Caco-2 (cell line): ENCODE results near the gene MT3. TPM values are rescaled to one million over a fixed set of nuclear protein-coding genes. Genes with fewer than 3 reads are reported as not detected.
"Not testable (repeated sequence)": the region's sequence is repeated elsewhere in the genome, so short reads cannot be mapped to it uniquely, and the experiment has no call there.

ENCODE experiments used
- BruUV-seq: library from RNA; stranded (reverse); fragments of 400-500 nt; replicated peaks from 2 replicates; lab custom pipeline; 2021; lab: Mats Ljungman, UMichigan
- CTCF ChIA-PET: fragments of 300-600 bp; sonication (Branson Sonifier 250); formaldehyde crosslinking; loops from one replicate; lab custom pipeline; 2022; ENCODE audit warnings: antibody characterized with exemption; lab: Charles Lee
- POLR2A ChIA-PET: fragments of 300-600 bp; sonication (Branson Sonifier 250); formaldehyde crosslinking; loops from one replicate; lab custom pipeline; 2022; ENCODE audit warnings: antibody characterized with exemption; lab: Charles Lee
- DNase-seq, 2 experiments: peaks; one replicate each; pipeline versions ENCODE4 v3.0.0 to v3.0.0-alpha.2; 2020 to 2022
- H3K27me3 ChIP-seq: replicated peaks from 2 replicates; pipeline ENCODE4 v1.6.0; 2011; ENCODE audit warnings: low read length; ENCODE audit not compliant: control insufficient read depth, insufficient read depth
- H3K36me3 ChIP-seq: 2 replicates; pipeline ENCODE4 v1.5.1; 2011; ENCODE audit warnings: low read length; ENCODE audit not compliant: control insufficient read depth, insufficient read depth
- H3K4me1 ChIP-seq: fragments of 250-450 bp; sonication (Bioruptor Pico); 2 replicates; pipeline ENCODE4 v1.5.1; 2020; ENCODE audit warnings: mild to moderate bottlenecking
- H3K4me3 ChIP-seq: 2 replicates; pipeline ENCODE4 v1.5.1; 2011; ENCODE audit warnings: low read depth, mild to moderate bottlenecking, control low read depth, low read length
- H3K9me3 ChIP-seq: fragments of 250-450 bp; sonication (Bioruptor Pico); 2 replicates; pipeline ENCODE4 v1.5.1; 2020; ENCODE audit warnings: mild to moderate bottlenecking, moderate library complexity
- H3K27ac Mint-ChIP-seq: one replicate; pipeline ENCODE4 v1.8.0; 2022; ENCODE audit warnings: mixed read lengths; ENCODE audit not compliant: unreplicated experiment
- H3K27me3 Mint-ChIP-seq: one replicate; pipeline ENCODE4 v1.8.0; 2022; ENCODE audit warnings: mixed read lengths; ENCODE audit not compliant: insufficient read depth, unreplicated experiment
- H3K36me3 Mint-ChIP-seq: one replicate; pipeline ENCODE4 v1.8.0; 2022; ENCODE audit warnings: mild to moderate bottlenecking, mixed read lengths; ENCODE audit not compliant: insufficient read depth, unreplicated experiment
- H3K4me1 Mint-ChIP-seq: one replicate; pipeline ENCODE4 v1.8.0; 2022; ENCODE audit warnings: low read depth, mixed read lengths; ENCODE audit not compliant: unreplicated experiment
- H3K4me3 Mint-ChIP-seq: one replicate; pipeline ENCODE4 v1.8.0; 2022; ENCODE audit warnings: mild to moderate bottlenecking, moderate library complexity, mixed read lengths; ENCODE audit not compliant: unreplicated experiment
- H3K9me3 Mint-ChIP-seq: one replicate; pipeline ENCODE4 v1.8.0; 2022; ENCODE audit warnings: mixed read lengths; ENCODE audit not compliant: unreplicated experiment
- CTCF ChIP-seq, 2 experiments: fragments of 200-600 bp in 1 of 2; IDR thresholded peaks; 1 replicate in 1 of 2; 2 replicates in 1 of 2; pipeline versions ENCODE4 v1.5.1 to v1.8.0; 2011 to 2022; ENCODE audit warnings: antibody characterized with exemption in 1 of 2, control low read depth in 1 of 2, inconsistent platforms in 1 of 2, low read depth in 1 of 2, low read length in 1 of 2, mild to moderate bottlenecking in 1 of 2, moderate library complexity in 1 of 2; ENCODE audit not compliant: insufficient read depth in 1 of 2, severe bottlenecking in 1 of 2, unreplicated experiment in 1 of 2
- intact Hi-C: fragments of 100-400 bp; cut with micrococcal nuclease; formaldehyde crosslinking; loops from one replicate; pipeline ENCODE4 v1.10.0; 2022; ENCODE audit not compliant: unreplicated experiment
- total RNA-seq: library from RNA; stranded (reverse); gene quantifications from 2 replicates; pipeline ENCODE4 v1.2.3, GENCODE V29; 2022

The MT3 gene
- total RNA-seq, 1 experiment from 2014 or later: not detected

- TF ChIP-seq CTCF (IDR thresholded peaks at IDR 0.05; ENCODE audit: insufficient read depth in 1 of 2, low read depth in 1 of 2, low read length in 1 of 2, severe bottlenecking in 1 of 2, unreplicated experiment in 1 of 2): no peak
- Histone ChIP-seq H3K36me3 (no peaks in the 10 kb centered on the region), H3K4me3 (no peak overlapping the region), H3K4me1 (no peaks in the 10 kb centered on the region), H3K27me3 (no peaks in the 10 kb centered on the region), H3K9me3 (peaks cover 9% of the 10 kb centered on the region; the same call in 1 of the 2 replicates)
- CTCF ChIA-PET: interaction anchor here (0.8 to 1.4 kb wide), 2 partner anchors 124 to 125 kb away, joined by 3 to 10 read pairs; no protein-coding TSS in a partner anchor
- no TSS peak for BruUV-seq
- POLR2A ChIA-PET: no interaction called here
- intact Hi-C loops: loop anchor here (1.0 to 2.0 kb wide), 3 partner anchors 23 to 212 kb away; no protein-coding TSS in a partner anchor
- DNase-seq: no peak
- H3K27me3 Mint-ChIP-seq: peaks cover 8% of the 10 kb centered on the region
- H3K4me3 Mint-ChIP-seq: no peak overlapping the region
- peaks cover 25% of the 10 kb centered on the region for H3K9me3 Mint-ChIP-seq
- H3K4me1 Mint-ChIP-seq: no peaks in the 10 kb centered on the region
- no peaks in the 10 kb centered on the region for H3K36me3 Mint-ChIP-seq
- no peak overlapping the region for H3K27ac Mint-ChIP-seq
Observed at GRCh38 chr16:56577300-56577625, 12.1 kb upstream of the MT3 start.

- H3K27me3 Mint-ChIP-seq: peaks cover 9% of the 10 kb centered on the region
- no peak for DNase-seq
- peaks cover under 1% of the 10 kb centered on the region for H3K9me3 Mint-ChIP-seq
- H3K36me3 ChIP-seq: no peaks in the 10 kb centered on the region
- no peaks in the 10 kb centered on the region for H3K4me1 ChIP-seq
- CTCF ChIA-PET: no interaction called here
- POLR2A ChIA-PET: no interaction called here
- intact Hi-C loops: no loop called here
- H3K9me3 ChIP-seq: no peaks in the 10 kb centered on the region
- H3K36me3 Mint-ChIP-seq: no peaks in the 10 kb centered on the region
- H3K4me3 ChIP-seq: no peak overlapping the region
- H3K27ac Mint-ChIP-seq: no peak overlapping the region
- no peaks in the 10 kb centered on the region for H3K27me3 ChIP-seq
- no TSS peak for BruUV-seq
- TF ChIP-seq CTCF (IDR thresholded peaks at IDR 0.05; ENCODE audit: insufficient read depth in 1 of 2, low read depth in 1 of 2, low read length in 1 of 2, severe bottlenecking in 1 of 2, unreplicated experiment in 1 of 2): no peak
- no peak overlapping the region for H3K4me3 Mint-ChIP-seq
- H3K4me1 Mint-ChIP-seq: no peaks in the 10 kb centered on the region
Observed at GRCh38 chr16:56580391-56581048, 8.8 kb upstream of the MT3 start.

GRCh38 chr16:56582911-56583310, 6.4 kb upstream of the MT3 start:
- H3K27ac Mint-ChIP-seq, H3K4me3 Mint-ChIP-seq, H3K9me3 ChIP-seq, BruUV-seq, intact Hi-C loops, H3K36me3 Mint-ChIP-seq, H3K9me3 Mint-ChIP-seq, H3K36me3 ChIP-seq, H3K4me3 ChIP-seq, DNase-seq, H3K4me1 Mint-ChIP-seq, H3K4me1 ChIP-seq, H3K27me3 ChIP-seq, POLR2A ChIA-PET: not testable (repeated sequence)
- H3K27me3 Mint-ChIP-seq: peaks cover 12% of the 10 kb centered on the region
- CTCF ChIA-PET: interaction anchor here (1.5 kb wide), 1 partner anchor 18 kb away, joined by 3 read pairs; no protein-coding TSS in a partner anchor
